ENCODE results near the gene OGFOD3. TPM values are rescaled to one million over a fixed set of nuclear protein-coding genes. Genes with fewer than 3 reads are reported as not detected.

OGFOD3 gene
- total RNA-seq, 1 experiment from 2014 or later = 53.6 TPM

DNA sequence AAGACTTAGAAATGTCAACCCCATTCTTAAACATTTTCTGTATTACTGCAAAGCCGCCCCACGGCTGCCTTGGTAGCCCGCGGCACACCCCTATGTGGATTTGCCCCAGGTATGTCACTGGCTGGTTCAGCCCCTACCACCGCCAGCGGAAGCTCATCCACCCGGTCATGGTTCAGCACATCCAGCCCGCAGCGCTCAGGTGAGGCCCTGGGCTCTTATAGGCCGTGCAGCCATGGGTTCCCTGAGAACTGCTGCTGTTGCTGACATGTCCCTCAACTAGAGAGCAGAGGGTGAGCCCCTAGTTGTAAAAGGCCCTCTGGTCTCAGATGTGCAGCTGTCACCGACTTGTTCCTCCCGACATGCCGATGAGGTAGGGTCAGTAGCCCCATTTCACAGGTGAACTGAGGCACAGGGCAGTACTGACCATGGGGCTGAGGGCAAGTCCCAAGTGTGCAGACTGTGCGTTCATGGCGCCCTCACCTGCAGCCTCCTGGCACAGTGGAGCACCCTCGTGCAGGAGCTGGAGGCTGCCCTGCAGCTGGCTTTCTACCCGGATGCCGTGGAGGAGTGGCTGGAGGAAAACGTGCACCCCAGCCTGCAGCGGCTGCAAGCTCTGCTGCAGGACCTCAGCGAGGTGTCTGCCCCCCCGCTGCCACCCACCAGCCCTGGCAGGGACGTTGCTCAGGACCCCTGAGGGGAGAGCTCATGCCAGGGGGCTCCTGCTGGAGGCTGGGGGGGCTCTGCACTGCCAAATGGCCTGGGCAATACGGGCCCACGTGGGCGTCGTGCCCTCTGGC, 23.5 kb upstream of the OGFOD3 start:
- Histone ChIP-seq H3K4me3 (replicated peaks in 1 of 2; ENCODE audit: low read depth in 1 of 2, low read length in 2 of 2) (no peak overlapping the region), H3K36me3 (ENCODE audit: control insufficient read depth in 1 of 2, insufficient read depth in 2 of 2, low read length in 2 of 2) (0 out of 4 replicates have a peak, but pooled peaks cover 0 to 12% of the 10 kb centered on the region in 2 experiments), H2AFZ (ENCODE audit: low read depth, low read length, poor library complexity, severe bottlenecking) (no peak overlapping the region), H4K20me1 (ENCODE audit: insufficient read depth) (no peaks in the 10 kb centered on the region), H3K27ac (ENCODE audit: low read depth, low read length) (no peak overlapping the region), H3K9ac (ENCODE audit: low read length) (no peak overlapping the region), H3K9me2 (ENCODE audit: insufficient read depth) (no peaks in the 10 kb centered on the region), H3K4me2 (ENCODE audit: low read length) (no peak overlapping the region), H3K9me3 (ENCODE audit: control insufficient read depth in 1 of 2, insufficient read depth in 1 of 2, low read depth in 1 of 2, low read length in 2 of 2) (no peaks in the 10 kb centered on the region), H3K27me3 (ENCODE audit: insufficient read depth, low read length) (no peaks in the 10 kb centered on the region), H3K79me2 (ENCODE audit: insufficient read depth, low read length) (no peaks in the 10 kb centered on the region), H3K4me1 (ENCODE audit: control insufficient read depth in 1 of 2, insufficient read depth in 2 of 2, low read length in 2 of 2) (no peaks in the 10 kb centered on the region)
- ATAC-seq (peak; percentile 26), DNase-seq (ENCODE audit: low read depth, low spot score) (no peak)
- TF ChIP-seq SP1 (IDR thresholded peaks at IDR 0.05; ENCODE audit: low read depth) = no peak
- TF ChIP-seq, protein P1, sequence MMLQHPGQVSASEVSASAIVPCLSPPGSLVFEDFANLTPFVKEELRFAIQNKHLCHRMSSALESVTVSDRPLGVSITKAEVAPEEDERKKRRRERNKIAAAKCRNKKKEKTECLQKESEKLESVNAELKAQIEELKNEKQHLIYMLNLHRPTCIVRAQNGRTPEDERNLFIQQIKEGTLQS (IDR thresholded peaks at IDR 0.05) = no peak
- no peak for TF ChIP-seq POLR2AphosphoS5 (IDR thresholded peaks at IDR 0.05; ENCODE audit: low read depth, low read length)
- TF ChIP-seq, protein P2, sequence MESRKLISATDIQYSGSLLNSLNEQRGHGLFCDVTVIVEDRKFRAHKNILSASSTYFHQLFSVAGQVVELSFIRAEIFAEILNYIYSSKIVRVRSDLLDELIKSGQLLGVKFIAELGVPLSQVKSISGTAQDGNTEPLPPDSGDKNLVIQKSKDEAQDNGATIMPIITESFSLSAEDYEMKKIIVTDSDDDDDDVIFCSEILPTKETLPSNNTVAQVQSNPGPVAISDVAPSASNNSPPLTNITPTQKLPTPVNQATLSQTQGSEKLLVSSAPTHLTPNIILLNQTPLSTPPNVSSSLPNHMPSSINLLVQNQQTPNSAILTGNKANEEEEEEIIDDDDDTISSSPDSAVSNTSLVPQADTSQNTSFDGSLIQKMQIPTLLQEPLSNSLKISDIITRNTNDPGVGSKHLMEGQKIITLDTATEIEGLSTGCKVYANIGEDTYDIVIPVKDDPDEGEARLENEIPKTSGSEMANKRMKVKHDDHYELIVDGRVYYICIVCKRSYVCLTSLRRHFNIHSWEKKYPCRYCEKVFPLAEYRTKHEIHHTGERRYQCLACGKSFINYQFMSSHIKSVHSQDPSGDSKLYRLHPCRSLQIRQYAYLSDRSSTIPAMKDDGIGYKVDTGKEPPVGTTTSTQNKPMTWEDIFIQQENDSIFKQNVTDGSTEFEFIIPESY (IDR thresholded peaks at IDR 0.05; ENCODE audit: extremely low read depth, insufficient replicate concordance, low read length) = no peak
- no peak for TF ChIP-seq SIN3A (IDR thresholded peaks at IDR 0.05; ENCODE audit: low read depth)
- no peak for TF ChIP-seq CEBPB (IDR thresholded peaks at IDR 0.05; ENCODE audit: low read depth)
- no peak for TF ChIP-seq FOSL1 (IDR thresholded peaks at IDR 0.05; ENCODE audit: low read depth)
- no peak for TF ChIP-seq CBX3 (IDR thresholded peaks at IDR 0.05; ENCODE audit: low read depth)
- ChIA-PET POLR2A (interaction anchor here (1.7 kb wide), 1 partner anchor 10 kb away, joined by 4 read pairs; no protein-coding TSS in a partner anchor), CTCF (no interaction called here), RAD21 (ENCODE audit: low non-redundant PET in 1 of 2, low total read pairs in 2 of 2, uncharacterized antibody in 2 of 2, unreplicated experiment in 2 of 2) (no interaction called here)
- no TSS peak for BruUV-seq (replicated peaks)
- intact Hi-C loops (cut with micrococcal nuclease) = no loop called here

All from HCT116 (cell line).